ENCODE measurements around the gene RGS18.

RGS18 gene

GRCh38 chr1:192171123-192171522 is 12.9 kb downstream of the RGS18 start:
- no peak for TF ChIP-seq CTCF (conservative IDR thresholded peaks at IDR 0.05; ENCODE audit: low read depth, low read length)
- DNase-seq (ENCODE audit: low read depth), result no peak
- H3K4me3 ChIP-seq (ENCODE audit: low read depth, low read length), result no peak overlapping the region

GRCh38 chr1:192175971-192176370 is 17.7 kb downstream of the RGS18 start:
- no peak overlapping the region for H3K4me3 ChIP-seq (ENCODE audit: low read depth, low read length)
- TF ChIP-seq CTCF (conservative IDR thresholded peaks at IDR 0.05; ENCODE audit: low read depth, low read length), result no peak
- DNase-seq (ENCODE audit: low read depth), result no peak

GRCh38 chr1:192183788-192184187 is 25.5 kb downstream of the RGS18 start:
- no peak overlapping the region for H3K4me3 ChIP-seq (ENCODE audit: low read depth, low read length)
- no peak for DNase-seq (ENCODE audit: low read depth)
- no peak for TF ChIP-seq CTCF (conservative IDR thresholded peaks at IDR 0.05; ENCODE audit: low read depth, low read length)

- no peak overlapping the region for H3K4me3 ChIP-seq (ENCODE audit: low read depth, low read length)
- TF ChIP-seq CTCF (conservative IDR thresholded peaks at IDR 0.05; ENCODE audit: low read depth, low read length), result no peak
- DNase-seq (ENCODE audit: low read depth), result no peak
These were observed 27.9 kb downstream of the RGS18 start for GRCh38 chr1:192186197-192186596.

GRCh38 chr1:192190066-192190465 is 31.8 kb downstream of the RGS18 start:
- DNase-seq (ENCODE audit: low read depth), result no peak
- H3K4me3 ChIP-seq (ENCODE audit: low read depth, low read length), result no peak overlapping the region
- no peak for TF ChIP-seq CTCF (conservative IDR thresholded peaks at IDR 0.05; ENCODE audit: low read depth, low read length)

- TF ChIP-seq CTCF (conservative IDR thresholded peaks at IDR 0.05; ENCODE audit: low read depth, low read length), result no peak
These were observed 43.0 kb downstream of the RGS18 start for GRCh38 chr1:192201303-192201702.

GRCh38 chr1:192224396-192224795 is 66.1 kb downstream of the RGS18 start:
- no peak for TF ChIP-seq CTCF (conservative IDR thresholded peaks at IDR 0.05; ENCODE audit: low read depth, low read length)
- no peak overlapping the region for H3K4me3 ChIP-seq (ENCODE audit: low read depth, low read length)
- peak; percentile 89 for DNase-seq (ENCODE audit: low read depth)

More at GRCh38 chr1:192201303-192201702, 43.0 kb downstream of the RGS18 start:
- no peak for DNase-seq (ENCODE audit: low read depth)
- H3K4me3 ChIP-seq (ENCODE audit: low read depth, low read length), result no peak overlapping the region
